Fibroblast of mammary gland (primary cell): Measurements from ENCODE around the gene HS3ST1.

Experiments used
- DNase-seq: peaks from one replicate; pipeline ENCODE4 v3.0.0-alpha.2; 2010; ENCODE audit warnings: low read depth
- H3K4me3 ChIP-seq: 2 replicates; pipeline ENCODE4 v1.5.1; 2011; ENCODE audit warnings: low read depth, mild to moderate bottlenecking, low read length, moderate library complexity; ENCODE audit not compliant: control insufficient read depth
- CTCF ChIP-seq: conservative IDR thresholded peaks from 2 replicates; pipeline ENCODE4 v1.5.1; 2011; ENCODE audit warnings: low read depth, low read length, inconsistent platforms; ENCODE audit not compliant: control insufficient read depth, insufficient read depth

Gene HS3ST1

DNA sequence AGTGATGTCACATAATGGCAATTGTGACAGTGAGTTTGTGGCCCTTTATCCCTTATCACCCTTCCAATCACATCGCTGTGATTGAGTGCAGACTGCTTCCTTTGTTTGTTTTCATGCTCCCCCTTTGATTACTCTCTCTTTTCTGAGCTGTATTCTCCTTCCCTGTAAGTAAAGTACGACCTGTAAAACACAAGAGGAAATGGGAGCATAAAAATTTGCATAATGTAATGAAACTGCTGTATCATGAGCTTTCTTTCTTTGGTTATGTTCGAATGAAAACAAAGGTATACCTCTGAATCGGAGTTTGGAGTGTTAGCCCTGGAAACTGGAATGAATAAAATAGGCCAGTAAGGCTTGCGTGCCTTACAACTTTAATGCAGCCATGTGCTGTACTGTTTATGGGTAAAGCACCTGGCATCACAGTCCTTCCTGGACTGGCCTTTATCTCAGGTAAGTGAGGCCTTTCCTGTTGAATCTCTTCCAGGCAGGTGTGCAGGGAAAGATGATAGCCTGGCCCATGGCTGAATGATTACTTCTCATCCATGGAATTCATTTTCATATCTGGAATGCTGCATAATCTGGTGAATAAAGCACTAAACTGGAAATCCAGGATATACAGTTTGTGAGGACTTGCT, 26.6 kb upstream of the HS3ST1 start:
- DNase-seq, result no peak
- H3K4me3 ChIP-seq, result no peak overlapping the region
- no peak for TF ChIP-seq CTCF

GRCh38 chr4:11451716-11452115, 23.0 kb upstream of the HS3ST1 start:
- no peak overlapping the region for H3K4me3 ChIP-seq
- DNase-seq, result no peak
- no peak for TF ChIP-seq CTCF

- no peak for DNase-seq
- H3K4me3 ChIP-seq, result no peak overlapping the region
- no peak for TF ChIP-seq CTCF
These were observed 17.6 kb upstream of the HS3ST1 start for GRCh38 chr4:11446155-11446811.

- TF ChIP-seq CTCF, result no peak
- no peak overlapping the region for H3K4me3 ChIP-seq
- no peak for DNase-seq
These were observed 12.5 kb upstream of the HS3ST1 start for GRCh38 chr4:11441194-11441556.

DNA sequence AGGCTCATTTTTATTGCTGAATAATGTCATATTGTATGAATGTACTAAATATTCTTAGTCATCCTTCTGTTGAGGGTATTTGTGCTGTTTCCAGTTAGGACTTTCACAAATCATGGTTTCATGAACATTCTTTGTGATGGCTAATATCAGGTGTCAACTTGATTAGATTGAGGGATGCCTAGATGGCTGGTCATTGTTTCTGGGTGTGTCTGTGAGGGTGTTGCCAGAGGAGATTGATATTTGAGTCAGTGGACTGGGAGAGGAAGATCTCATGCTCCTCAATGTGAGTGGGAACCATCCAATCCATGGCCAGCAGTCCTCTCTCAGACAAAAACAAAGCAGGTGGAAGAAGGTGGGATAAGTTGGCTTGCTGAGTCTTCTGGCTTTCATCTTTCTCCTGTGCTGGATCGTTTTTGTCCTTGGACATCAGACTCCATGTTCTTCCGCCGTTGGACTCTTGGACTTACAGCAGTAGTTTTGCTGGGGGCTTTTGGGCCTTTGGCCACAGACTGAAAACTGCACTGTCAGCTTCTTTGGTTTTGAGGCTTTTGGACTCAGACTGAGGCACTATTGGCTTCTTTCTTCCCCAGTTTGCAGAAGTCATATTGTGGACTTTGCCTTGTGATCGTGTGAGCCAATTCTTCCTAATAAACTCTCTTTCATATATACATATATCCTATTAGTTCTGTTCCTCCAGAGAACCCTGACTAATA, 11.9 kb upstream of the HS3ST1 start:
- TF ChIP-seq CTCF, result no peak
- H3K4me3 ChIP-seq, result no peak overlapping the region
- DNase-seq, result no peak

GRCh38 chr4:11439836-11440235, 11.1 kb upstream of the HS3ST1 start:
- no peak for DNase-seq
- no peak for TF ChIP-seq CTCF
- no peak overlapping the region for H3K4me3 ChIP-seq
